Type B pancreatic cell (in vitro differentiated cells): ENCODE results near the gene COX20. TPM values are rescaled to one million over a fixed set of nuclear protein-coding genes. Genes with fewer than 3 reads are reported as not detected.

ENCODE experiments used
- DNase-seq: peaks from one replicate; pipeline ENCODE4 v3.0.0; 2021; ENCODE audit warnings: mixed read lengths; ENCODE audit not compliant: unreplicated experiment; ENCODE audit errors: extremely low spot score
- H3K27ac Mint-ChIP-seq: 2 replicates; pipeline ENCODE4 v1.8.0; 2021; ENCODE audit warnings: mild to moderate bottlenecking, mixed read lengths
- H3K27me3 Mint-ChIP-seq: 2 replicates; pipeline ENCODE4 v1.8.0; 2021; ENCODE audit warnings: mixed read lengths
- H3K36me3 Mint-ChIP-seq: 2 replicates; pipeline ENCODE4 v1.8.0; 2021; ENCODE audit warnings: mixed read lengths
- H3K4me1 Mint-ChIP-seq: one replicate; pipeline ENCODE4 v1.8.0; 2021; ENCODE audit warnings: mixed read lengths; ENCODE audit not compliant: unreplicated experiment
- H3K4me3 Mint-ChIP-seq: 2 replicates; pipeline ENCODE4 v1.8.0; 2021; ENCODE audit warnings: mild to moderate bottlenecking, mixed read lengths
- H3K9me3 Mint-ChIP-seq: 2 replicates; pipeline ENCODE4 v1.8.0; 2021; ENCODE audit warnings: mixed read lengths
- CTCF ChIP-seq: fragments of 200-600 bp; sonication (generic); conservative IDR thresholded peaks from 2 replicates; pipeline ENCODE4 v1.5.0; 2021; ENCODE audit warnings: antibody characterized with exemption, mild to moderate bottlenecking
- total RNA-seq: library from RNA; stranded (reverse); gene quantifications from 2 replicates; pipeline ENCODE4 v1.2.1, GENCODE V29; 2021; ENCODE audit warnings: low replicate concordance

The COX20 gene
- total RNA-seq, 1 donor from 2014 or later: 22.7 TPM

GRCh38 chr1:244801246-244801645 lies 34.2 kb upstream of the COX20 start:
- DNase-seq: no peak
- Mint-ChIP-seq H3K9me3 (no peaks in the 10 kb centered on the region), H3K36me3 (no peaks in the 10 kb centered on the region), H3K27ac (no peak overlapping the region), H3K4me3 (no peak overlapping the region), H3K4me1 (no peaks in the 10 kb centered on the region), H3K27me3 (no peaks in the 10 kb centered on the region)
- peak; percentile 75 for TF ChIP-seq CTCF

DNA sequence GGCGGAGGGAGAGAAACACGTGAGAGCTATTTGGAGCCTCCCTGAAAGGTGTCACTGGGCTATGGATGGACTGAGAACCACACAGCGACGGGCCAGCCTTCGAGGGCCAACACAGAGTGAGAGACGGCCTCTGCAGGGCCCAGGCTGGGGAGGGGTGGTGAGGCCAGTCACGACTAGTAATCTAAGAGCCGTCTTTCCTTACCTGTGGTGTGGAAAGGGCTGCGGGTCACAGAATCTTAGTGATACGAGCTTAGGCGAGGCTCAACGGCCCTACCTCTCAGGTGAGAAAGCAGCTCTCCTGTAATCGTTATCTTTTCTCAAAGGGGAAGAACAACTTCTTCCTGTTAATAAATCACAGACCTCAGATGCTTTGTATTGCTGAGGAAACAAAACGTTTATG lies 33.4 kb upstream of the COX20 start:
- H3K27ac Mint-ChIP-seq: no peak overlapping the region
- no peak for DNase-seq

GRCh38 chr1:244802556-244803239 lies 32.8 kb upstream of the COX20 start:
- Mint-ChIP-seq H3K4me3 (no peak overlapping the region), H3K4me1 (no peaks in the 10 kb centered on the region), H3K27me3 (no peaks in the 10 kb centered on the region), H3K9me3 (no peaks in the 10 kb centered on the region), H3K36me3 (no peaks in the 10 kb centered on the region), H3K27ac (no peak overlapping the region)
- no peak for DNase-seq
- no peak for TF ChIP-seq CTCF

More for the DNA sequence above, 33.4 kb upstream of the COX20 start:
- Mint-ChIP-seq H3K4me3 (no peak overlapping the region), H3K27me3 (no peaks in the 10 kb centered on the region), H3K36me3 (no peaks in the 10 kb centered on the region), H3K4me1 (no peaks in the 10 kb centered on the region), H3K9me3 (no peaks in the 10 kb centered on the region)
- no peak for TF ChIP-seq CTCF

GRCh38 chr1:244804841-244805240 lies 30.6 kb upstream of the COX20 start:
- no peak for TF ChIP-seq CTCF
- no peak overlapping the region for H3K4me3 Mint-ChIP-seq
- H3K27me3 Mint-ChIP-seq: no peaks in the 10 kb centered on the region
- H3K27ac Mint-ChIP-seq: no peak overlapping the region
- no peak for DNase-seq
- no peaks in the 10 kb centered on the region for H3K9me3 Mint-ChIP-seq
- no peaks in the 10 kb centered on the region for H3K36me3 Mint-ChIP-seq
- H3K4me1 Mint-ChIP-seq: no peaks in the 10 kb centered on the region

DNA sequence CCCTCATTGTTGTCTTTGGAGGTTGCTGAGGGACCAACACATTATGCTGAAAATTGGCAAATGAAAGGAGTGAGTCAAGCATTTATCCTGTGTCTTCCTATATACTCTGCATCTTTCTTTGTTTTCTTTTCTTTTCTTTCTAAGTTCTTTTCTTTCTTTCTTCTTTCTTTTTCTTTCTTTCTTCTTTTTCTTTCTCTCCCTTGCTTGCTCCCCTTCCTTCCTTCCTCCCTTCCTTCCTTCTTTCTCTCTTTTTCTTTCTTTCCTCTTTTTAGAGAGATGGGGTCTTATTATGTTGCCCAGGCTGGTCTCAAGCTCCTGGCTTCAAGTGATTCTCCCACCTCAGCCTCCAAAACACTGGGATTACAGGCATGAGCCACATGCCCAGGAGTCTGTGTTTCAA lies 28.3 kb upstream of the COX20 start:
- no peak for TF ChIP-seq CTCF
- Mint-ChIP-seq H3K4me3 (no peak overlapping the region), H3K36me3 (no peaks in the 10 kb centered on the region), H3K9me3 (no peaks in the 10 kb centered on the region), H3K27ac (no peak overlapping the region), H3K4me1 (no peaks in the 10 kb centered on the region), H3K27me3 (peaks cover 4% of the 10 kb centered on the region)
- no peak for DNase-seq
